Nephron (organoid): ENCODE results near the gene CACNA2D3.

Source experiments
- H3K27ac Mint-ChIP-seq, 3 experiments: 2 replicates each; pipeline ENCODE4 v1.8.0; 2020; ENCODE audit warnings: mixed read lengths in 3 of 3, mild to moderate bottlenecking in 2 of 3, moderate library complexity in 1 of 3
- H3K27me3 Mint-ChIP-seq: 2 replicates; pipeline ENCODE4 v1.8.0; 2021; ENCODE audit warnings: low read depth, mild to moderate bottlenecking, moderate library complexity, mixed read lengths
- H3K36me3 Mint-ChIP-seq: 2 replicates; pipeline ENCODE4 v1.8.0; 2020; ENCODE audit warnings: low read depth, mixed read lengths
- H3K4me1 Mint-ChIP-seq: 2 replicates; pipeline ENCODE4 v1.8.0; 2020; ENCODE audit warnings: mixed read lengths
- H3K4me3 Mint-ChIP-seq, 3 experiments: 2 replicates each; pipeline ENCODE4 v1.8.0; 2020; ENCODE audit warnings: mild to moderate bottlenecking in 3 of 3, mixed read lengths in 3 of 3, moderate library complexity in 2 of 3
- H3K9me3 Mint-ChIP-seq: 2 replicates; pipeline ENCODE4 v1.8.0; 2020; ENCODE audit warnings: mixed read lengths
- TF ChIP-seq, protein P1 (sequence below), 3 experiments: fragments of 200-600 bp; sonication (generic); IDR thresholded peaks; one replicate each; pipeline ENCODE4 v1.5.0; 2021; ENCODE audit warnings: antibody characterized with exemption in 3 of 3; ENCODE audit not compliant: unreplicated experiment in 3 of 3

CACNA2D3 gene

DNA sequence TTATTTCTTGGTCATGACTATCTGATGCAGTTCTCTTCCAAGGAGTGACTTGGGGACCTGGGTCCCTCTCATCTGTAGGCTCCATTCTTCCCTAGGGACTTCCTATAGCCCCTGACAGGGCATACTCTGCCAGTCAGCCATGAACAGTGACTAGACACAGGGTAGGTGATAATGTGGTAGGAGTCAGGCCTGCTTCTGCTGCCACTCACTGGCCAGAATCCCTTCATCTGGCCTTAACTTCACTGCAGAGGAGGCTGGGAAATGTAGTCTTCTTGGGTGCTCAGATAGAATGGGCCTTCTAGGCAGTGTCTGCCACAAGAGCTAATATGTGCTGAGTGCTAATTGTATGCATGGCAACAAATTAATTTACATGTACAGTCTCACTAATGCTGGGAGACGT is 84.5 kb downstream of the CACNA2D3 start:
- H3K27ac Mint-ChIP-seq: no peak overlapping the region
- H3K36me3 Mint-ChIP-seq: no peaks in the 10 kb centered on the region
- H3K9me3 Mint-ChIP-seq: no peaks in the 10 kb centered on the region
- no peak overlapping the region for H3K4me3 Mint-ChIP-seq
- no peaks in the 10 kb centered on the region for H3K4me1 Mint-ChIP-seq
- peaks cover 6% of the 10 kb centered on the region for H3K27me3 Mint-ChIP-seq
- TF ChIP-seq, protein P1, sequence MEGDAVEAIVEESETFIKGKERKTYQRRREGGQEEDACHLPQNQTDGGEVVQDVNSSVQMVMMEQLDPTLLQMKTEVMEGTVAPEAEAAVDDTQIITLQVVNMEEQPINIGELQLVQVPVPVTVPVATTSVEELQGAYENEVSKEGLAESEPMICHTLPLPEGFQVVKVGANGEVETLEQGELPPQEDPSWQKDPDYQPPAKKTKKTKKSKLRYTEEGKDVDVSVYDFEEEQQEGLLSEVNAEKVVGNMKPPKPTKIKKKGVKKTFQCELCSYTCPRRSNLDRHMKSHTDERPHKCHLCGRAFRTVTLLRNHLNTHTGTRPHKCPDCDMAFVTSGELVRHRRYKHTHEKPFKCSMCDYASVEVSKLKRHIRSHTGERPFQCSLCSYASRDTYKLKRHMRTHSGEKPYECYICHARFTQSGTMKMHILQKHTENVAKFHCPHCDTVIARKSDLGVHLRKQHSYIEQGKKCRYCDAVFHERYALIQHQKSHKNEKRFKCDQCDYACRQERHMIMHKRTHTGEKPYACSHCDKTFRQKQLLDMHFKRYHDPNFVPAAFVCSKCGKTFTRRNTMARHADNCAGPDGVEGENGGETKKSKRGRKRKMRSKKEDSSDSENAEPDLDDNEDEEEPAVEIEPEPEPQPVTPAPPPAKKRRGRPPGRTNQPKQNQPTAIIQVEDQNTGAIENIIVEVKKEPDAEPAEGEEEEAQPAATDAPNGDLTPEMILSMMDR (IDR thresholded peaks at IDR 0.05; ENCODE audit: unreplicated experiment in 3 of 3): no peak

GRCh38 chr3:54211097-54211496 is 88.7 kb downstream of the CACNA2D3 start:
- H3K27ac Mint-ChIP-seq: no peak overlapping the region
- no peaks in the 10 kb centered on the region for H3K36me3 Mint-ChIP-seq
- peaks cover 3% of the 10 kb centered on the region for H3K27me3 Mint-ChIP-seq
- H3K4me3 Mint-ChIP-seq: no peak overlapping the region
- TF ChIP-seq, protein P1 (IDR thresholded peaks at IDR 0.05; ENCODE audit: unreplicated experiment in 3 of 3): no peak
- H3K4me1 Mint-ChIP-seq: no peaks in the 10 kb centered on the region
- H3K9me3 Mint-ChIP-seq: peaks cover 6% of the 10 kb centered on the region

DNA sequence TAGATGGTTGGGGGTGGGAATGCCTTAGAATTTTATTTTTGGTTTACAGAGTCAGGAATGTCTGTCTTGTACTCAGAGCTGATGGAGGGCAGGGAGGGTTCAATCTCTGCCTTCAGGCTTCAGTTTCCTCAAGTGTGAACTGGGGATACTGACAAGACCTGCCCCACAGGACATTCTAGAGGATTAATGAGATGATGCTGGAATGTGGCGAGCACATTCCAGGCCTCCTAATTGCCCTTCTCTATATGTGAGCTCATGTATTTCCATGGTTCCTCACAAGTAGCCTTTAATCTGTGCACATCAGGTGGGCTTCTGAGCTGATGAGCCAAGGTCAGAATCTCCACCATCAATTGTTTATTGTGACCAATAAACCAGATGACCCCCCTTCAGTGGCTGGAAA is 90.4 kb downstream of the CACNA2D3 start:
- no peak overlapping the region for H3K27ac Mint-ChIP-seq
- TF ChIP-seq, protein P1 (IDR thresholded peaks at IDR 0.05; ENCODE audit: unreplicated experiment in 3 of 3): no peak
- no peaks in the 10 kb centered on the region for H3K27me3 Mint-ChIP-seq
- H3K4me1 Mint-ChIP-seq: no peaks in the 10 kb centered on the region
- H3K4me3 Mint-ChIP-seq: no peak overlapping the region
- H3K9me3 Mint-ChIP-seq: peaks cover 6% of the 10 kb centered on the region
- H3K36me3 Mint-ChIP-seq: no peaks in the 10 kb centered on the region

DNA sequence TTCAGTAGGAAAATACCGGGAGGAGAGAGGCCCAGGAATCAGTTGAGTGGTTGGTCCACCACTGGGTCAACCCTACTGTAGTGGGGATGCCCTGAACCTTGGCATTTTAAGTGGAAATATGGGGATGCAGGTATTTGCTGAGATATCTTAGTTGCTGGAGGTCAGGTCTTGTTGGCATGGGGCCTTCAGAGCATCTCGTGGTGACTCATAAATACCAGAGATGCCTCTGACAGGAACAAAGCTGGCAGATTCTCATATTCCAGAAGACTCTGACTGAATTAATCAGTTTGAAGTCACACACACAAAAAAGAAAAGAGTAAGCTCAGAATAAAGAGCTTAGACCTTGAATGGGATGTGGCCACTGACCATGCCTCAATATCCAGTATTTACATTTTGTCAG is 91.6 kb downstream of the CACNA2D3 start:
- peaks cover 6% of the 10 kb centered on the region for H3K9me3 Mint-ChIP-seq
- no peaks in the 10 kb centered on the region for H3K4me1 Mint-ChIP-seq
- no peaks in the 10 kb centered on the region for H3K36me3 Mint-ChIP-seq
- H3K27ac Mint-ChIP-seq: no peak overlapping the region
- TF ChIP-seq, protein P1 (IDR thresholded peaks at IDR 0.05; ENCODE audit: unreplicated experiment in 3 of 3): no peak
- no peak overlapping the region for H3K4me3 Mint-ChIP-seq
- H3K27me3 Mint-ChIP-seq: no peaks in the 10 kb centered on the region

- H3K36me3 Mint-ChIP-seq: no peaks in the 10 kb centered on the region
- H3K4me3 Mint-ChIP-seq: no peak overlapping the region
- H3K9me3 Mint-ChIP-seq: peaks cover 6% of the 10 kb centered on the region
- H3K27ac Mint-ChIP-seq: no peak overlapping the region
- H3K4me1 Mint-ChIP-seq: no peaks in the 10 kb centered on the region
- TF ChIP-seq, protein P1 (IDR thresholded peaks at IDR 0.05; ENCODE audit: unreplicated experiment in 3 of 3): no peak
- no peaks in the 10 kb centered on the region for H3K27me3 Mint-ChIP-seq
Observed at GRCh38 chr3:54214845-54215244, 92.5 kb downstream of the CACNA2D3 start.

GRCh38 chr3:54215521-54215920 is 93.2 kb downstream of the CACNA2D3 start:
- Mint-ChIP-seq H3K36me3 (no peaks in the 10 kb centered on the region), H3K27me3 (no peaks in the 10 kb centered on the region), H3K9me3 (peaks cover 6% of the 10 kb centered on the region), H3K4me1 (no peaks in the 10 kb centered on the region), H3K27ac (no peak overlapping the region), H3K4me3 (no peak overlapping the region)
- TF ChIP-seq, protein P1 (IDR thresholded peaks at IDR 0.05; ENCODE audit: unreplicated experiment in 3 of 3): no peak
